H1 (cell line): ENCODE measurements around the gene CABP1. TPM values are rescaled to one million over a fixed set of nuclear protein-coding genes. Genes with fewer than 3 reads are reported as not detected.

Source experiments
- CTCF ChIA-PET: fragments of 300-600 bp; sonication (Branson Sonifier 250); formaldehyde crosslinking; loops from one replicate; lab custom pipeline; 2021; ENCODE audit not compliant: partially characterized antibody; lab: Charles Lee
- POLR2A ChIA-PET: fragments of 300-600 bp; sonication (Branson Sonifier 250); formaldehyde crosslinking; loops from one replicate; lab custom pipeline; 2021; ENCODE audit warnings: inconsistent platforms; ENCODE audit not compliant: partially characterized antibody; lab: Charles Lee
- DNase-seq, 2 experiments: peaks; one replicate each; pipeline versions ENCODE4 v3.0.0 to v3.0.0-alpha.2; 2010 to 2022; ENCODE audit warnings: low spot score in 2 of 2, low read depth in 1 of 2, mixed read lengths in 1 of 2
- FAIRE-seq: peaks from 2 replicates; lab custom pipeline; 2011; peaks lifted over from hg19 to GRCh38; lab: Jason Lieb, UNC
- H2AFZ ChIP-seq: 2 replicates; pipeline ENCODE4 v1.8.1; 2012; ENCODE audit warnings: low read length, inconsistent platforms
- H2AK5ac ChIP-seq: 2 replicates; pipeline ENCODE4 v1.6.1; 2013; ENCODE audit warnings: low read depth, low read length
- H2BK120ac ChIP-seq: replicated peaks from 2 replicates; pipeline ENCODE3; 2013; ENCODE audit warnings: low read depth, low read length, inconsistent platforms
- H2BK12ac ChIP-seq: 2 replicates; pipeline ENCODE4 v1.6.1; 2013; ENCODE audit warnings: low read depth, low read length
- H2BK15ac ChIP-seq: 2 replicates; pipeline ENCODE4 v1.6.1; 2013; ENCODE audit warnings: low read length
- H2BK20ac ChIP-seq: 2 replicates; pipeline ENCODE4 v1.6.1; 2013; ENCODE audit warnings: low read length
- H2BK5ac ChIP-seq: 2 replicates; pipeline ENCODE4 v1.6.1; 2013; ENCODE audit warnings: low read depth, low read length
- H3K14ac ChIP-seq: 2 replicates; pipeline ENCODE4 v1.6.1; 2013; ENCODE audit warnings: inconsistent platforms; ENCODE audit not compliant: insufficient read length
- H3K18ac ChIP-seq: 2 replicates; pipeline ENCODE4 v1.6.1; 2013; ENCODE audit warnings: low read length; ENCODE audit errors: extremely low read depth
- H3K23ac ChIP-seq: 2 replicates; pipeline ENCODE4 v1.6.1; 2013; ENCODE audit warnings: inconsistent platforms; ENCODE audit not compliant: insufficient read length
- H3K23me2 ChIP-seq: 2 replicates; pipeline ENCODE4 v1.6.1; 2013; ENCODE audit warnings: low read depth, low read length
- H3K27ac ChIP-seq: 2 replicates; pipeline ENCODE4 v1.6.1; 2011; ENCODE audit warnings: low read depth, low read length, inconsistent platforms
- H3K27me3 ChIP-seq, 4 experiments: replicated peaks in 1 of 4; 1 replicate in 1 of 4; 2 replicates in 3 of 4; pipeline versions ENCODE4 v1.6.1 to v1.8.1; 2011 to 2013; ENCODE audit warnings: low read length in 3 of 4, mild to moderate bottlenecking in 3 of 4, inconsistent platforms in 2 of 4, mixed read lengths in 2 of 4, moderate library complexity in 1 of 4; ENCODE audit not compliant: control insufficient read depth in 3 of 4, insufficient read depth in 3 of 4; ENCODE audit errors: extremely low read depth in 1 of 4
- H3K36me3 ChIP-seq, 4 experiments: 2 replicates each; pipeline versions ENCODE4 v1.6.1 to v1.8.1; 2011 to 2013; ENCODE audit warnings: mild to moderate bottlenecking in 4 of 4, low read length in 3 of 4, moderate library complexity in 2 of 4, control low read depth in 1 of 4, inconsistent platforms in 1 of 4; ENCODE audit not compliant: insufficient read depth in 4 of 4, control insufficient read depth in 2 of 4
- H3K4ac ChIP-seq: replicated peaks from 2 replicates; pipeline ENCODE3; 2013; ENCODE audit warnings: low read length, low read depth, mixed read lengths, inconsistent platforms; ENCODE audit not compliant: insufficient read length
- H3K4me1 ChIP-seq, 4 experiments: replicated peaks in 1 of 4; 1 replicate in 1 of 4; 2 replicates in 3 of 4; pipeline versions ENCODE4 v1.6.1 to v1.8.1; 2011 to 2013; ENCODE audit warnings: low read length in 3 of 4, inconsistent platforms in 2 of 4, mixed read lengths in 1 of 4; ENCODE audit not compliant: insufficient read depth in 4 of 4, control insufficient read depth in 3 of 4
- H3K4me2 ChIP-seq, 2 experiments: 2 replicates each; pipeline versions ENCODE4 v1.6.1 to v1.8.1; 2011 to 2013; ENCODE audit warnings: low read depth in 2 of 2, low read length in 2 of 2, control low read depth in 1 of 2, inconsistent platforms in 1 of 2, mild to moderate bottlenecking in 1 of 2; ENCODE audit not compliant: insufficient read depth in 1 of 2
- H3K4me3 ChIP-seq, 4 experiments: fragments of 200-600, 300-600 bp in 1 of 4; sonication (generic), shearing (Covaris generic), sonication (Bioruptor Twin) in 1 of 4; 2 replicates each; pipeline versions ENCODE4 v1.5.1 to v1.8.1; 2011 to 2016; ENCODE audit warnings: low read length in 4 of 4, low read depth in 3 of 4, control low read depth in 2 of 4, inconsistent platforms in 2 of 4, mild to moderate bottlenecking in 2 of 4, mixed read lengths in 1 of 4, moderate library complexity in 1 of 4; ENCODE audit not compliant: insufficient read depth in 2 of 4; ENCODE audit errors: extremely low read depth in 1 of 4
- H3K56ac ChIP-seq: replicated peaks from 2 replicates; pipeline ENCODE3; 2013; ENCODE audit warnings: low read depth, mild to moderate bottlenecking, mixed read lengths, low read length, inconsistent platforms; ENCODE audit not compliant: insufficient read length
- H3K79me1 ChIP-seq: 2 replicates; pipeline ENCODE4 v1.6.1; 2013; ENCODE audit warnings: low read depth, low read length, control low read depth
- H3K79me2 ChIP-seq, 2 experiments: 2 replicates each; pipeline versions ENCODE4 v1.6.1 to v1.8.1; 2012 to 2013; ENCODE audit warnings: low read length in 2 of 2, mild to moderate bottlenecking in 2 of 2, inconsistent platforms in 1 of 2; ENCODE audit not compliant: insufficient read depth in 2 of 2, control insufficient read depth in 1 of 2
- H3K9ac ChIP-seq, 4 experiments: replicated peaks in 1 of 4; 1 replicate in 1 of 4; 2 replicates in 3 of 4; pipeline versions ENCODE4 v1.6.1 to v1.8.1; 2011 to 2013; ENCODE audit warnings: low read depth in 3 of 4, low read length in 3 of 4, control low read depth in 2 of 4, mild to moderate bottlenecking in 2 of 4, moderate library complexity in 2 of 4, inconsistent platforms in 1 of 4; ENCODE audit errors: extremely low read depth in 1 of 4
- H3K9me3 ChIP-seq, 2 experiments: 2 replicates each; pipeline versions ENCODE4 v1.6.1 to v1.8.1; 2012 to 2013; ENCODE audit warnings: mild to moderate bottlenecking in 2 of 2, moderate library complexity in 2 of 2, control low read depth in 1 of 2, inconsistent platforms in 1 of 2, low read depth in 1 of 2, low read length in 1 of 2, mixed read lengths in 1 of 2; ENCODE audit not compliant: insufficient read depth in 2 of 2
- H4K20me1 ChIP-seq, 2 experiments: replicated peaks in 1 of 2; 2 replicates each; pipeline versions ENCODE3 to v1.8.1; 2011 to 2013; ENCODE audit warnings: inconsistent platforms in 2 of 2, low read length in 2 of 2, mild to moderate bottlenecking in 1 of 2; ENCODE audit not compliant: insufficient read depth in 2 of 2, control insufficient read depth in 1 of 2
- H4K5ac ChIP-seq: 2 replicates; pipeline ENCODE4 v1.6.1; 2013; ENCODE audit warnings: low read length, low read depth, mixed read lengths, inconsistent platforms; ENCODE audit not compliant: insufficient read length
- H4K8ac ChIP-seq: 2 replicates; pipeline ENCODE4 v1.8.0; 2013; ENCODE audit warnings: mild to moderate bottlenecking, moderate library complexity, low read length, inconsistent platforms; ENCODE audit not compliant: insufficient read depth; ENCODE audit errors: extremely low read depth
- H4K91ac ChIP-seq: replicated peaks from 2 replicates; pipeline ENCODE3; 2013; ENCODE audit warnings: low read length, mixed read lengths, inconsistent platforms; ENCODE audit not compliant: insufficient read length
- ASH2L ChIP-seq: fragments of 200-600, 300-600 bp; sonication (generic); IDR thresholded peaks from one replicate; pipeline ENCODE4 v1.7.1; 2017; ENCODE audit warnings: low read length
- BACH1 ChIP-seq: IDR thresholded peaks from 2 replicates; pipeline ENCODE4 v1.6.1; 2012; ENCODE audit warnings: low read length, improper control_type of control experiment
- CREB1 ChIP-seq: IDR thresholded peaks from 2 replicates; pipeline ENCODE4 v1.6.1; 2012; ENCODE audit warnings: inconsistent platforms
- EGR1 ChIP-seq: IDR thresholded peaks from 2 replicates; pipeline ENCODE4 v1.6.1; 2011; ENCODE audit warnings: low read depth, low read length, borderline replicate concordance
- FOSL1 ChIP-seq: IDR thresholded peaks from 2 replicates; pipeline ENCODE4 v1.6.1; 2011; ENCODE audit warnings: mild to moderate bottlenecking, low read depth, low read length, moderate library complexity; ENCODE audit not compliant: insufficient read depth
- KDM4A ChIP-seq: IDR thresholded peaks from one replicate; pipeline ENCODE4 v1.7.1; 2012; ENCODE audit warnings: low read depth, mild to moderate bottlenecking, moderate library complexity, low read length, inconsistent platforms; ENCODE audit not compliant: severe bottlenecking
- MAX ChIP-seq: IDR thresholded peaks from 2 replicates; pipeline ENCODE4 v1.6.1; 2012; ENCODE audit warnings: inconsistent platforms
- RXRA ChIP-seq: IDR thresholded peaks from 2 replicates; pipeline ENCODE4 v1.6.1; 2011; ENCODE audit warnings: low read depth, mild to moderate bottlenecking, low read length, moderate library complexity; ENCODE audit not compliant: insufficient read depth
- SIN3A ChIP-seq, 2 experiments: IDR thresholded peaks in 1 of 2; conservative IDR thresholded peaks in 1 of 2; 2 replicates each; pipeline ENCODE4 v1.6.1; 2011 to 2012; ENCODE audit warnings: low read length in 2 of 2, improper control_type of control experiment in 1 of 2, low read depth in 1 of 2, mild to moderate bottlenecking in 1 of 2
- TAF1 ChIP-seq: IDR thresholded peaks from 2 replicates; pipeline ENCODE4 v1.6.1; 2011; ENCODE audit warnings: mild to moderate bottlenecking, low read depth, low read length
- TAF7 ChIP-seq: optimal IDR thresholded peaks from 2 replicates; pipeline ENCODE3; 2011; ENCODE audit warnings: low read depth, mild to moderate bottlenecking, inconsistent platforms, low read length, moderate library complexity, borderline replicate concordance
- TBP ChIP-seq: IDR thresholded peaks from 2 replicates; pipeline ENCODE4 v1.6.1; 2011; ENCODE audit warnings: low read depth, low read length, improper control_type of control experiment
- TCF12 ChIP-seq: IDR thresholded peaks from 2 replicates; pipeline ENCODE4 v1.6.1; 2011; ENCODE audit warnings: low read depth, mild to moderate bottlenecking, low read length
- WGBS, 2 experiments: shearing (Covaris generic) in 1 of 2; methylation state at CpG; one replicate each; pipeline versions ENCODE4 v1.1.6 to v1.1.7; 2013 to 2015; ENCODE audit warnings: low lambda C conversion rate in 2 of 2, mixed read lengths in 2 of 2, inconsistent platforms in 1 of 2, low coverage in 1 of 2, missing lambda C conversion rate in 1 of 2; ENCODE audit not compliant: insufficient replicate concordance in 2 of 2, insufficient coverage in 1 of 2, insufficient read length in 1 of 2; ENCODE audit errors: extremely low coverage in 1 of 2, missing lambda C conversion rate in 1 of 2; 5-methylcytosine and 5-hydroxymethylcytosine counted together
- polyA plus RNA-seq, 7 experiments: library from polyadenylated mRNA; depleted of rRNA in 3 of 7; stranded (reverse) in 5 of 7; unstranded in 2 of 7; fragments of >200 nt in 5 of 7; fragments of 200-250 nt in 2 of 7; gene quantifications; 1 replicate in 5 of 7; 2 replicates in 1 of 7; 4 replicates in 1 of 7; pipeline versions ENCODE4 v1.2.1 to v1.2.3, GENCODE V29; 2011 to 2013; ENCODE audit warnings: missing spikeins in 2 of 7, mixed read lengths in 2 of 7
- total RNA-seq: library from RNA; stranded (reverse); fragmentation: NEBNext Ultra II Directional; extraction: Animal tissue kit (Norgen Biotek cat#: 25700); gene quantifications from 2 replicates; pipeline ENCODE4 v1.2.1, GENCODE V29; 2021

Gene CABP1
- total and polyA plus RNA-seq, 2 of the 8 experiments (the other 6 are each of a cell fraction or from before 2014, with no cell fraction given), result 3.9 to 7.4 TPM

DNA sequence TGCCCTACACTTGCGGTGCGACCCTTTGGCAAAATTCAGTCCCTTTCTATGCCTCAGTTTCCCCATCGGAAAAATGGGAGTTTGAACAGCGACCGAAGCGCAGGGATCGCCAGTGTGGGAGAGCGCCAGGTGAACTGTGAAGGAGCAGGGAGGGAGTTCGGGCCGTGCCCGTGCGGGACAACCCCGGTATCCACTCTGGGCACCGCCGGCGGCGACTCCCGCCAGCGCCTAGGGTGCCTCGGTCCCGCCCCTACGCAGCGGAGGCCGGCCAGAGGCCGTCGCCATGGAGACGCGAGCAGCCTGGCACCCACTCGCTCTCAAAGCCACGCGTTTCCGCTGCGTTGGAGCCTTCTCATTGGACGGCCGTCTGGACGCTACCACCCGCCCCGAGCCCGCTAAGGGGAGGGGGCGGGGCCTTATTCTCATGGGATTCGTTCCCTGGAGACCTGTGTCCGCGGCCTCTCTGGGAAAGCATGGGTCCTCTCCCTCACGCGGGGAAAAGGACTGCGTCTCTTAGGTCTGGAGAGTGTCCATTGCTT lies 45.8 kb downstream of the CABP1 start:
- Histone ChIP-seq H4K5ac (peak overlapping the region; percentile 98), H3K23ac (no peak overlapping the region), H3K56ac (peak overlapping the region; percentile 95), H3K18ac (peak overlapping the region; percentile 97), H4K8ac (peak overlapping the region; percentile 97), H4K20me1 (peaks cover 12 to 15% of the 10 kb centered on the region in 2 experiments), H3K4me1 (peaks cover 2 to 15% (median 4%) of the 10 kb centered on the region in 4 experiments; a peak in 5 of 7 replicates), H2BK12ac (no peak overlapping the region), H4K91ac (peak overlapping the region; percentile 99), H2BK20ac (no peak overlapping the region), H3K14ac (no peak overlapping the region), H3K27me3 (no peaks in the 10 kb centered on the region), H3K27ac (peak overlapping the region; percentile 87), H2BK15ac (no peak overlapping the region), H3K4me2 (peak overlapping the region; percentile 72 to 82), H3K4me3 (peak overlapping the region; percentile 74 to 93 (median 90)), H3K4ac (peak overlapping the region; percentile 24), H3K9me3 (no peaks in the 10 kb centered on the region), H3K36me3 (no peaks in the 10 kb centered on the region), H2AFZ (peak overlapping the region; percentile 93), H3K9ac (peak overlapping the region; percentile 52 to 86 (median 83)), H3K79me1 (peaks cover 4% of the 10 kb centered on the region; the same call in 1 of the 2 replicates), H3K79me2 (peaks cover 38 to 42% of the 10 kb centered on the region in 2 experiments), H2BK120ac (peak overlapping the region; percentile 55), H3K23me2 (peaks cover 16% of the 10 kb centered on the region), H2BK5ac (peak overlapping the region; percentile 96), H2AK5ac (no peak overlapping the region)
- 2% methylated on average over 31 of the region's 46 CpGs; no CpG with 5 or more reads in 1 of the 2 experiments for WGBS, 2 experiments
- FAIRE-seq, result no peak
- peak; percentile 90 to 95 for DNase-seq
- ChIA-PET POLR2A (interaction anchor here (0.9 to 2.5 kb wide), 6 partner anchors 18 to 157 kb away, joined by 3 to 15 read pairs (median 6); partner anchors contain the start of genes COQ5 and POP5), CTCF (interaction anchor here (10.4 kb wide), 1 partner anchor 39 kb away, joined by 87 read pairs; no protein-coding TSS in a partner anchor)
- TF ChIP-seq FOSL1, result no peak
- peak; percentile 81 for TF ChIP-seq TBP
- TF ChIP-seq SIN3A (conservative IDR thresholded peaks at IDR 0.05 in 1 of 2, IDR thresholded peaks at IDR 0.05 in 1 of 2; ENCODE audit: low read depth in 1 of 2, low read length in 2 of 2), result peak in 1 of 2 experiments; percentile 28; a peak in 1 of 4 replicates
- no peak for TF ChIP-seq TCF12
- TF ChIP-seq CREB1, result 0 out of 2 replicates have a peak, but pooled peaks have one; percentile 25
- no peak for TF ChIP-seq EGR1
- peak; percentile 71 for TF ChIP-seq KDM4A
- peak; percentile 40; the same call in 1 of the 2 replicates for TF ChIP-seq MAX
- no peak for TF ChIP-seq RXRA
- TF ChIP-seq BACH1, result 0 out of 2 replicates have a peak, but pooled peaks have one; percentile 19
- peak; percentile 69; the same call in 1 of the 2 replicates for TF ChIP-seq TAF1
- TF ChIP-seq ASH2L, result peak; percentile 14
- no peak for TF ChIP-seq TAF7
